SW480 (cell line): ENCODE data around the gene PDXK.
"Not testable (repeated sequence)": the region's sequence is repeated elsewhere in the genome, so short reads cannot be mapped to it uniquely, and the experiment has no call there.

Source experiments
- DNase-seq: peaks from one replicate; pipeline ENCODE4 v3.0.0-alpha.2; 2016; ENCODE audit warnings: low spot score

Gene PDXK

DNA sequence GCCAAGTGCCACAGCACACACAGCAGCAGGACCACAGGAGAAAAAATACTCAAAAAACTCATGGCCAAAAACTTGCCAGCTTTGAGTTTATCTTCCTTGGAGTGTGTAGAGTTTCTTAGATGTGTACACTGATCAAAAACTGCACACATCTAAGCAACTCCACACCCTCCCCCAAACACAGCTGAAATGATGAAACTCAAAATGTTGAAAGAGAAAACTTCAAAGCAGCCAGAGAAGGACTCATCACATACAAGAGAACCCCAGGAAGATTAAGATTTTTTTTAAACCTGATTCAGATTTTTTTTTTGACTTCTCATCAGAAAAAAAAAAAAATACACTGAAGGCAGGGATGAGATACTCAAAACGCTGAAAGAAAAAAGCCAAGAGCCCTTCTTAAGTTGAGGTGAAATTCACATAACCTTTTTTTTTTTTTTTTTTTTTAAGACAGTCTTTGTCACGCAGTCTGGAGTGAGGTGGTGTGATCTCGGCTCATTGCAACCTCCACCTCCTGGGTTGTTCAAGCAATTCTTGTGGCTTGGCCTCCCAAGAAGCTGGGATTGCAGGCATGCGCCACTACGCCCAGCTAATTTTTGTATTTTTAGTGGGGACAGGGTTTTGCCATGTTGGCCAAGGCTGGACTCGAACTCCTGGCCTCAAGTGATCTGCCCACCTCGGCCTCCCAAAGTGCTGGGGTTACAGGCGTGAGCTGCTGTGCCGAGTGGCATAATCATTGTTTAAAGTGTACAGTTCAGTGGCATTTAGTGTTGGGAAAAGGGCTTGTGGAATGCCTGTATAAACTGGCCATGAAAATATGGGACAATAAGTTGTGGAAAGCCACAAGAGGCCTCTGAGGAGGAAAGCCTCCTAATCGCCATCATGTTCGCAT lies 20.9 kb upstream of the PDXK start:
- DNase-seq = peak; percentile 29

- DNase-seq = not testable (repeated sequence)
Measured at GRCh38 chr21:43699492-43699777, 19.5 kb upstream of the PDXK start.

- no peak for DNase-seq
Measured at GRCh38 chr21:43699933-43700599, 18.9 kb upstream of the PDXK start.

DNA sequence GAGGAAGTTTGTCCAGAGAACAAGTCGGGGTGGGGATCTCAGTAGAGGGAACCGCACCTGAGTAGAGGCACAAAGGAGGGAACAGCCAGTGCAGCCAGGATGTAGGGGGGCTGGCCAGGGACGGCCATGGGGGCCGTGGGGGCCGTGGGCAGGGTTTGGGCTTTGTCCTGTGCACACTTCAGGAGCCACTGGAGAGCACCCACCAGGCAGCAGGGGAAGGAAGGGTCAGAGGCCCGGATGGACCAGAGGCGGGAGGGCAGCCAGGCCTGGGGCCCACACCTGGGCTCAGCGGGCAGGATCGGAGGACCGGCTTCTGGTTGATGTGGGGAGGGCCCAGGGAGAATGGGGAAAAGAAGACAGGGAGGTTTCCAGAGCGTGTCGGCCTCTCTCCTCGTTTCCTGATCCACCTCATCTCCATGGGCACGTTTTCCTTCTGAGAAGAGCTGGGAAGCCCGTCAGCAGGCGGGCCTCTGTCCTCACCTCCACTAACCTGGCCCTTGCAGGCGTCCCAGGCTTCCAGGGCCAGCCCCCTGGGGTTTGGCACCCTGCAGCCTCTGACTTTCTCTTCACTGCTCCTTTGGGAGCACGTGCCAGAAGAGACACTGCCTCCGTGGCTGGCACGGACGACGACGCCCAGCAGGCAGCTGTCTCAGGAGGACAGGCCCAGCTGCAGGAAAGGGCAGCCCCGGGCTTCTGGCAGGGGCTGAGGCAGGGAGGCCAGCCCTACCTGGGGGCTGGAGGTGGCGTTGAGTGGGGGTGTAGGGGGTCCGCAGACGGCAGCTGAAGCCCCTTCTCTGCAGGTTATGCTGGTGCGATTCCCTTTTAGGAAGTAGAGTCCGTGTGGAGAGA lies 16.8 kb upstream of the PDXK start:
- no peak for DNase-seq

DNA sequence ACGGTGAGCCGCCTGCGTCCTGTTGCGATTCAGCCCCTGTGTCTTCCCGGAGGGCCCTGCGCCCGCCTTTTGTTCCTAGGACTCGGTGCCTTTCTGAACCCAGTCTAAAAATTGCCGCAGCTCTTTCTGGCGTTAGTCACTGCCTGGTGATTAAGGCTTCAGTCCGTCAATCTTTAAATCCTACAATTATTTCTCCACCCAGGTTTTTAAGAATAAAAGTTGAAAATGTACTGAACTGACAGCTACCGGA lies 16.2 kb upstream of the PDXK start:
- no peak for DNase-seq

- no peak for DNase-seq
Measured at GRCh38 chr21:43703035-43703880, 15.7 kb upstream of the PDXK start.

GRCh38 chr21:43707462-43707861 lies 11.5 kb upstream of the PDXK start:
- DNase-seq = no peak

GRCh38 chr21:43708745-43709381 lies 10.1 kb upstream of the PDXK start:
- DNase-seq = no peak

GRCh38 chr21:43712268-43712942 lies 6.5 kb upstream of the PDXK start:
- peak; percentile 96 for DNase-seq

GRCh38 chr21:43713123-43713522 lies 5.8 kb upstream of the PDXK start:
- DNase-seq = not testable (repeated sequence)

- DNase-seq = peak; percentile 44
Measured at GRCh38 chr21:43716376-43717165, 2.4 kb upstream of the PDXK start.

GRCh38 chr21:43717166-43717853 lies 1.6 kb upstream of the PDXK start:
- DNase-seq = no peak

DNA sequence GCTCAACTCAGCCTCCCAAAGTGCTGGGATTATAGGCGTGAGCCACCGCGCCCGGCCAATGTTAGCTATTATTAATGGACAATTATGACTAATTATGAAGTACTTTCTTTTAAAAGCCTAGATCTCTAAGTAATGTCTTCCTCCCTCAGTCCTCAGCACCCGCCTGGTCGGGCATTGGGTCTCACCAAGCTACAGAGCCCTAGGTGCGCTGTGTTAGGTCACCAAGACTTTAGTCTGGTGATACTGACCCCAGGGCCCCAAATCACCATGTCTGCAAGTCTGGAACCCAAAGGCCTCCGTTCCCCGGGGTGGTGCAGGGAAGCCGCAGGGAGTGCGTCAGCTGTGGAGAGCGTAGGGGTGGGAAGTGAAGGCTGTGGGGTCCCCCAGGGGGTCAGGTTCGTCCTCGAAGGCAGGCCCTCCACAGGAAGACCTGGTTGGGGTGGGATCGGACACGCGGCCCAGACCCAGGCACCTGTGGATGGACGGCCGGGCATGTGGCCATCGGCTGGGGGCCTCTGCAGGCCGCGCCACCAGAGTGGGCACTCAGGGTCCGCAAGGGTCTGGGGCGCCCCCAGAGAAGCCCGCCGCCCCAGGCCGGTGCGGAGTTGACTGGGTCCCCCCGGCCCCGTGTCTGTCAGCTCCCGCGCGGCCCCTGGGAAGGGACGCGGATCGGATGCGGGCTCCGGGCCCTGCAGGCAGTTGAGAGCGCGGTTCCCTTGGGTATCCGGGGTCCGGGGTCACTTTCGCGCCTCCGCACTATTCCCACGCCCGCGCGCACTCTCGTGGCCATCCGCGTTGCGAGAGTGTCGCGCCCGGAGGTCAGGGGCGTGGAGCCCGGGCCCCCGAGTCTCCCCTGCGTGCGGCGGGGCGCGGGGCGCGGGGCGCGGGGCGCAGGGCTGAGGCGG lies 710 bp upstream of the PDXK start:
- DNase-seq = no peak

DNA sequence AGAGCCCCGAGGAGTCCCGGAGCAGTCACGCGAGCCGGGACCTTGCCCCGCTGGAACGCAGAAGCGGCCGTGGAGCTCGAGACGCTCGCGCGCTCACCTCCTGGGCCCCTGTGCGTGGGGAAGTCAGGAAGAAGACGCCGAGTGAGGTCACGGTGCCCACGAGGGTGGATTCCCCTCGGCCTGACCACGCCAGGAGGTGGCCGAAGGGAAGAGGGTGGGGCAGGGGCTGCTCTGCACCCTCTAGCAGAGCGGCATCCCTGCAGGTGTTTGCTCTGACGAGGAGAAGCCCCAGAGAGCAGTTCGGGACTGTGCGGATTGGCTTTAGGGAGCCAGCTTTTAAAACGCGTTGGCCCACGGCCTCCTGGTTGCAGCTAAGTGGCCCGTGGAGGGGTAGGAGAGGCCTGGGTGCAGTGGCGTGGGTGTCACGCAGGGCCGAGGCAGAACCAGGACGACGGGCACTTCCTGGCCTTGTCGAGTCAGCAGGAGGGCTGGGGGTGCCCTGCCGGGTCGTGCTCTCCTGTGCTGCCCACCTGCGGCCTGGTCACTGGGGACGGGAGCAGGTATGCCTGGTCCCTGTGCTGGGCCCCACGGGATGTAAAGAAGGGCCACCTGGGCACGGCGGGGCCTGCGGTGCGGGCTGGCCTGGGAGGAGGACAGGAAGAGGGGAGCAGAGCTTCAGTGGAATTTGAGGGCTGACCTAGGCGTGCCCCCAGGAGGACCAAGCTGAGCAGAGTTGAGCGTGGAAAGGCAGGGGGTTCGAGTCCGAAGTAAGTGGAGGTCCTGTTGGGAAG lies 1.0 kb downstream of the PDXK start:
- no peak for DNase-seq

DNA sequence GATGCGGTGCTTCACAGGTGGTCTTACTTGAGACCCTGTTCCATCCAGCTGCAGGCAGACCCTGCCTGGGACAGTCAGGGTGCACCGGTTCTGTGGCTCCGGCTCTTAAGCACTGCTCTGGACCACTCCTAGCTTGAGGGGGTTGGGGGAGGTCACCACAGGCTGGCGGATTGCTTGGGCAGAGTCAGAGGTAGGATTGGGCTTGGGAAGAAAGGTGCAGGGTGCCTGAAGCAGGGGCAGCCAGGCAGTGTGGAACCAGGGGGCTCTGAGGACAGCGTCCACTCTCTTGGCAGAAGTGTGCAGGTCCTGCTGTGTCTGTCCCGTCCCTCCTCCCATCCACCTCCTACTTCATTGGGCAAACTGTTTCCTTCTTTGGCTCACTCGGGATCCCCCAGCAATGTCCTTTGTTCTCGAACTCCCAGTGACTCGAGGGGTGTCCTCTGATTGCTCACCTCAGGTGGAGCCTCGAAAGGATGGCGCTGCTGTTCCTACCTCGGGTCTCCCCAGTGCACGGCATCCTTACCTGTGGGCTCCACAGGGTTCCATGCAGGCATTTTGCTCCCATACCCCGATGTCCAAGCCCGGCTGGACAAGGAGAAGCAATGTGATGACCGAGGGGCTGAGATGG lies 1.7 kb downstream of the PDXK start:
- DNase-seq = no peak

GRCh38 chr21:43721206-43721605 lies 2.3 kb downstream of the PDXK start:
- DNase-seq = no peak

DNA sequence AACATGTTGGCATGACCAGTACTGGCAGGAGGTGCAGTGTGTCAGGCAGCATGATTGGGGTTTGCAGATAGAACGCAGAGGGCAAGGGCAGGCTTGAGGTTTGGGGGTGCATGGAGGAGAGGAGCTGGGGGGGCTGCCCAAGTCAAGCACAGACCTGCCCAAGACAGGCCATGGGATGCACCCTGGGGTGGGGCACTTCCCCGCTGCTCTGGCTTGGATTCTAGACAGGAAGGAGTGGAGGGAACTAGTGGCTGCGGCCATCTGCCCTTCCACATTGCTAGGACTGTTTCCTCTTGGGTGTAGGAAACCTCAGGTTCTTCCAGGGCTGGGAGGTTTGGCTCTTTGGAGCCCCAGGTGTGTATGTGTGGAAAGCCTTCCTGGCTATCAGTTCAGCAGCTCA lies 3.0 kb downstream of the PDXK start:
- no peak for DNase-seq
